GM19099 (cell line): Measurements from ENCODE around the gene SLC25A21.

Experiments
- POLR2A ChIP-seq: IDR thresholded peaks from 3 replicates; pipeline ENCODE4 v1.6.1; 2011; ENCODE audit warnings: low read depth; ENCODE audit not compliant: insufficient read length; ENCODE audit errors: extremely low read depth

SLC25A21 gene

GRCh38 chr14:37078131-37078530, 94.3 kb downstream of the SLC25A21 start:
- TF ChIP-seq POLR2A = no peak

DNA sequence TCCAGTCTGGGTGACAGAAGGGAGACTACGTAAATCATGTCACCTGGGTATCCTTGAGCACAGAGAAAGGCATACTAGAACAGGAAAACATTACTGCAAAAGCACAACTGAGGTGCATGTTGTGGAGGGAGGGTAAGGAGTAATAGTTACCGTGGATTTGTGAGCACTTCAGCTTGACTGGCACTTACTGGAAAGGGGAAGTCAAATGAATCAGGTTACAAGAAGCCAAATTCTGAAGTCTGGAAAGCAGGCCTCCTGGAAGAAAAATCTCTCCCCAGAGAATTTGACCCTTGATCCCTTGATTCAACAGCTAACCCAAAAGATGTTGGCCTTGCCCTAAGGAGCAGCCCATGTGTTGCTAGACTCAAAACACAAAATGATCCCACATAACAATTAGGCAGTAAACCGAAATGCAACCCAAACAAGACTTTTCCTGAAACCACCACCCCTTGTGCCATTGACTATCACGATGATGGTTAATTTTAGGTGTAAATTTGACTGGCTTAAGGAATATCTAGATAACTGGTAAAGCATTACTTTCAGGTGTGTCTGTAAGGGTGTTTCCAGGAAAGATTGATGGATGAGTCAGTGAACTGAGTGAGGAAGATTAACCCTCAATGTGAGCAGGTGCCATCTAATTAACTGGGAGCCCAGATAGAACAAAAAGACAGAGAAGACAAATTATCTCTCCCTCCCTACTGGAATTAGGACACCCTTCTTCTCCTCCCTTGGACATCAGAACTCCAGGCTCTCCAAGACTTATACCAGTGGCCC, 108.8 kb downstream of the SLC25A21 start:
- TF ChIP-seq POLR2A = no peak

DNA sequence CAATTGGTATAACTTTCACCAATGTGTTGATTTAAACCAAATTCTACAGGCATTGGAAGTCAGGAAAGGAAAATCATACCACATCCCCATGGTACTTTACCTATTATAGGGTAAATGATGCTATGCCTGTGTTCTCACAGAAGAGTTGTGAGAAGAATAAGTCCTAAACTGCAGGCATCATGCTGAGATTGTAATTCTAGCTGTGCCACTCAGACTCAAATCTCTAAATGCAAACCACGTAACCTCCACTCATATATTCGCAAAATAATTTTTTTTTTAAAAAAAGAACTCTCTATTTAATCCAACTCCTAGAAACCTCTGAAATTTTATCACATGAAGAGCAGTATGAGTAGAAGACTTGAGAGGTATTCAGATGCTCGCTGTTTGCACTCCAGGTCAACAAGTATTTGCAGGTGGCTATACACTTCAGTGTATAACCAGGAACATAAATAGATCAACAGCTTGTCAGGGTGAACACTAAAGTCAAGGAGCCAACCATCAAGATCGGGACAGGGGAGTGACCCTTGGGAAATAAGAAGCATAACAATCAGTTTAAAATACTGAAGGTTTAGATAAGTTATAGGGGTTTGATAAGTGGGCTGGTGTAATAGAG, 110.1 kb downstream of the SLC25A21 start:
- TF ChIP-seq POLR2A = no peak

GRCh38 chr14:37061697-37062096, 110.7 kb downstream of the SLC25A21 start:
- TF ChIP-seq POLR2A = no peak

DNA sequence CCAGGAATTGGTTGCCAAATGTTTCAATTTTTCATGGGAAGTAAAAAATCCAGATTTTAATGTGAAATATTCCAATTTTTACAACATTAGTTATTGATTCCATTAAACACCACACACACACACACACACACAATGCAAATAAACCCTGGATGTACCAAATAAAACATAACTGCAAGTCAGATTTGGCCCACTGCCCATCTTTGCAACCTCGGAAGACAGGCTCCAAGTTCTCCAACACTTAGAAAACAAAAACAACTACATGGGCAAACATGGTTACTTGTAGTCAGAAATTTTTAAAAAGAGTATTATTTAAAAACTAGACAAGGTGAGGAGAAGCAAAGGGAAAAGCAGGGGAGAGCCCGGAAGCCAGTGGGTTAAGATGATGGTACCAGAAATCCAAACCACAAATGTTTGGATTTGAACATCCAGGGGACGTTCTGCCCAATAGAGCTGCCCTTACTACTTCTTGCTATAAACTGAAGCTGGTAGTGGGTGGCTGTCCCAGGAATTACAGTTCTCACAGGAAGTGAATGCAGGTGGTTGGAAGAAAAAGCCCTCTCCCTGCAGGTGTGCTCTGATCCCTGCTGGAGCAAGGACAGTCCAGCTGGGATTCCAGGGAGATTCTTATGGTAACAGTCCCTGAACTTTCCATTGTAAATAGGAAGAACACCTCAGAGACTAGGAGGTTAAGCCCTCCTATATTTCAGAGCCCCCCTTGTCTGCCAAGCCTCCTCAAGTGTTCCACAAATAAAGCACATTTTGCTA, 111.7 kb downstream of the SLC25A21 start:
- TF ChIP-seq POLR2A = no peak

- no peak for TF ChIP-seq POLR2A
Observed at GRCh38 chr14:37057776-37058175, 114.6 kb downstream of the SLC25A21 start.

DNA sequence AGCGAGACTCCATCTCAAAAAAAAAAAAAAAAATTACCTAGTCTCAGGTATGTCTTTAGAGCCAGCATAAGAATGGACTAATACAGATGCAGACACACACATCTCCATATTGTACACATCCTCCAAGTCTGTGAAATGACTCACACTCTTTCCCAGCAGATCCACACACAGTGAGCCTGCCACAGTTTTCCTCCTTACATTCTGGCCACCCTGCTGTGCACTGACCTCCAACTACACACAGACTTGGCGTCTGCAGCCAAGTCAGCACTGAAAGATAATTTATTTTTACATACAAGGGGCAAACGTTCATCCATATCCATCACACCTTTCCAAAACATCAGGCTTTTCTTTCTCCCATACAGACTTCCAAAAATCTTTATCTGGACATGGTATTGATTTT, 115.9 kb downstream of the SLC25A21 start:
- TF ChIP-seq POLR2A = no peak

GRCh38 chr14:37054869-37055268, 117.5 kb downstream of the SLC25A21 start:
- TF ChIP-seq POLR2A = no peak

GRCh38 chr14:37054144-37054543, 118.3 kb downstream of the SLC25A21 start:
- no peak for TF ChIP-seq POLR2A

DNA sequence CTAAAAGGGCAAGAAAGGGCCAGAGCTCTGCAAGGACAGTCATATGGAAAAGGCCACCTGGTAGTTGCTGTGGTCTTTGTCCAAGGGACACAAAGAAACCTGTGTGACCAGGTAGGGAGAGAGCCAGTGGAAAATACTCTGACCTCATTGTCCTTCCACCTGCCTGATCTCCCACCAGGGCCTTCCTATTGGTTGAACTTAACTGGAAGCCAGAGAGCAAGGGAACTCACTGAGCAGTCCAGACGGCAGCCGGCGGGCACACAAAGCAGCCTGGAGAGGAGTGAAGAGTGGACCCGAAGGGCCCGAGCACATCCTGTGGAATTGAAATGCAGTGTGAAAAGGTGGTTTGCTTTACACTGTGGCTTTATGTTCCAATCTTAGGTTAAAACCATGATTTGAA, 120.7 kb downstream of the SLC25A21 start:
- no peak for TF ChIP-seq POLR2A

- no peak for TF ChIP-seq POLR2A
Observed at GRCh38 chr14:37051153-37051552, 121.3 kb downstream of the SLC25A21 start.

- TF ChIP-seq POLR2A = no peak
Observed at GRCh38 chr14:37048666-37049071, 123.7 kb downstream of the SLC25A21 start.

DNA sequence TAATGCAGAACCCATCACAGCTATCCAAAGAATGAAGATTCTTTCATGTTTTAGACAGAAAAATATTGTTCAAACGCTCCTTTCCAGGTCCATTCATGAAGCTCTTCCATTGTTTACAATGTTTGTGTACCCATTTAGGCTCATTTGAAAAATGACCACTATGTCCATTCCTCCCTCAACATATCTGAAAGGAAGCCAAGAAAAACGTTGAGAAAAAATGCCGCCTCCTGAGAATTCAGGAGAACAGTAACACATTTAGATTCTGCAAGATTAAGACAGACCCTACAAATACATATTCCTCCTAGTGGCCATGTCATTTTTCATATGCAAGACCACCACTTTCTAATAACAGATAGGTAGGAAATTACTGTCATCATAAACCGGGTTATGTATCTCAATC, 124.4 kb downstream of the SLC25A21 start:
- no peak for TF ChIP-seq POLR2A

- no peak for TF ChIP-seq POLR2A
Observed at GRCh38 chr14:37047226-37047625, 125.2 kb downstream of the SLC25A21 start.

DNA sequence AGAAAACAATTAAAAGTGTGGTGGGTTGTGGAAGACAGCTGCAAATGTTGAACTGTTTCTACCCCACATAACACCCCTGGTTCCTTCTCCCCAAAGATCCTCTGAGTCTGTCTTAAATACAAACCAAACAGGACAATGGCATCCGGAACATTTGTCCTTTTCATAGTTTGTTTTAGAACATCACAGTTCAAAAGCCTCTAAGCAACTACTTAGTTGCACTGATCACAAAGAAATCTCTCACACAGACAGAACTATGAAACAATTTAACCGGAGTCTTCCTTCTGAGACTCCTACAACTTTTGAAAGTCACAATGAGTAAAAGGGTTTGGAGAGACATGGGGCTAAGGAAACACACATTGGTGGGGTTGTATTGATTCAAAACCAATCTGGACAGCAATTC, 125.6 kb downstream of the SLC25A21 start:
- no peak for TF ChIP-seq POLR2A
